Colonic mucosa (tissue), 4 donors: ENCODE data around the gene TMEM132C. TPM values are rescaled to one million over a fixed set of nuclear protein-coding genes. Genes with fewer than 3 reads are reported as not detected.

ENCODE experiments used
- DNase-seq: peaks from one replicate; pipeline ENCODE4 v3.0.0-alpha.2; 2020
- H3K27ac ChIP-seq: fragments of 200-600 bp; one replicate; pipeline ENCODE4 v1.8.0; 2021
- H3K27me3 ChIP-seq: fragments of 200-600 bp; one replicate; pipeline ENCODE4 v1.8.0; 2021
- H3K36me3 ChIP-seq: fragments of 200-600 bp; one replicate; pipeline ENCODE4 v1.8.0; 2021
- H3K4me1 ChIP-seq: fragments of 200-600 bp; one replicate; pipeline ENCODE4 v1.8.0; 2021; ENCODE audit warnings: mild to moderate bottlenecking
- H3K4me3 ChIP-seq: fragments of 200-600 bp; one replicate; pipeline ENCODE4 v1.8.0; 2021
- H3K9ac ChIP-seq, 2 donors: one replicate each; pipeline ENCODE4 v1.7.0; 2013; ENCODE audit warnings: control low read depth in 2 of 2, low read depth in 2 of 2, low read length in 2 of 2
- H3K9me3 ChIP-seq: fragments of 200-600 bp; one replicate; pipeline ENCODE4 v1.8.0; 2021
- intact Hi-C: fragments of 100-400 bp; cut with DNase I; formaldehyde crosslinking; loops from one replicate; pipeline ENCODE4 v1.14.1; 2022
- total RNA-seq, 2 donors: library from RNA; stranded (reverse); fragmentation: NEBNext Ultra II Directional in 1 of 2; extraction: Animal tissue kit (Norgen Biotek cat#: 25700) in 1 of 2; gene quantifications; one replicate each; pipeline ENCODE4 v1.2.1, GENCODE V29; 2021
- TF ChIP-seq, protein P1 (sequence below): fragments of 200-600 bp; IDR thresholded peaks from one replicate; pipeline ENCODE4 v1.8.0; 2022; ENCODE audit warnings: antibody characterized with exemption, mild to moderate bottlenecking
- donor health status: healthy.
- donor health status: DM: no; HTN: no; CAD: no.
- donor health status: DM: no; HTN: no; CAD: no.

TMEM132C gene
- total RNA-seq, 2 donors from 2014 or later: 0.25 to 0.42 TPM

GRCh38 chr12:128578045-128578444 lies 311.1 kb downstream of the TMEM132C start:
- Histone ChIP-seq H3K9me3 (no peaks in the 10 kb centered on the region), H3K4me3 (no peak overlapping the region), H3K9ac (no peak overlapping the region), H3K27ac (no peak overlapping the region), H3K36me3 (no peaks in the 10 kb centered on the region), H3K4me1 (no peaks in the 10 kb centered on the region), H3K27me3 (no peaks in the 10 kb centered on the region)
- TF ChIP-seq, protein P1, sequence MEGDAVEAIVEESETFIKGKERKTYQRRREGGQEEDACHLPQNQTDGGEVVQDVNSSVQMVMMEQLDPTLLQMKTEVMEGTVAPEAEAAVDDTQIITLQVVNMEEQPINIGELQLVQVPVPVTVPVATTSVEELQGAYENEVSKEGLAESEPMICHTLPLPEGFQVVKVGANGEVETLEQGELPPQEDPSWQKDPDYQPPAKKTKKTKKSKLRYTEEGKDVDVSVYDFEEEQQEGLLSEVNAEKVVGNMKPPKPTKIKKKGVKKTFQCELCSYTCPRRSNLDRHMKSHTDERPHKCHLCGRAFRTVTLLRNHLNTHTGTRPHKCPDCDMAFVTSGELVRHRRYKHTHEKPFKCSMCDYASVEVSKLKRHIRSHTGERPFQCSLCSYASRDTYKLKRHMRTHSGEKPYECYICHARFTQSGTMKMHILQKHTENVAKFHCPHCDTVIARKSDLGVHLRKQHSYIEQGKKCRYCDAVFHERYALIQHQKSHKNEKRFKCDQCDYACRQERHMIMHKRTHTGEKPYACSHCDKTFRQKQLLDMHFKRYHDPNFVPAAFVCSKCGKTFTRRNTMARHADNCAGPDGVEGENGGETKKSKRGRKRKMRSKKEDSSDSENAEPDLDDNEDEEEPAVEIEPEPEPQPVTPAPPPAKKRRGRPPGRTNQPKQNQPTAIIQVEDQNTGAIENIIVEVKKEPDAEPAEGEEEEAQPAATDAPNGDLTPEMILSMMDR: no peak
- DNase-seq: no peak
- intact Hi-C loops: no loop called here

GRCh38 chr12:128581321-128581761 lies 314.4 kb downstream of the TMEM132C start:
- intact Hi-C loops: no loop called here
- no peak overlapping the region for H3K4me3 ChIP-seq
- DNase-seq: no peak

GRCh38 chr12:128583453-128583852 lies 316.5 kb downstream of the TMEM132C start:
- no peak for DNase-seq
- H3K9ac ChIP-seq: no peak overlapping the region
- no peaks in the 10 kb centered on the region for H3K27me3 ChIP-seq
- H3K9me3 ChIP-seq: no peaks in the 10 kb centered on the region
- intact Hi-C loops: no loop called here
- no peaks in the 10 kb centered on the region for H3K36me3 ChIP-seq
- TF ChIP-seq, protein P1: no peak
- no peak overlapping the region for H3K27ac ChIP-seq
- H3K4me1 ChIP-seq: no peaks in the 10 kb centered on the region
- no peak overlapping the region for H3K4me3 ChIP-seq

More at GRCh38 chr12:128581321-128581761, 314.4 kb downstream of the TMEM132C start:
- TF ChIP-seq, protein P1: no peak
- Histone ChIP-seq H3K9me3 (no peaks in the 10 kb centered on the region), H3K27me3 (no peaks in the 10 kb centered on the region), H3K4me1 (no peaks in the 10 kb centered on the region), H3K27ac (no peak overlapping the region), H3K9ac (no peak overlapping the region), H3K36me3 (no peaks in the 10 kb centered on the region)

DNA sequence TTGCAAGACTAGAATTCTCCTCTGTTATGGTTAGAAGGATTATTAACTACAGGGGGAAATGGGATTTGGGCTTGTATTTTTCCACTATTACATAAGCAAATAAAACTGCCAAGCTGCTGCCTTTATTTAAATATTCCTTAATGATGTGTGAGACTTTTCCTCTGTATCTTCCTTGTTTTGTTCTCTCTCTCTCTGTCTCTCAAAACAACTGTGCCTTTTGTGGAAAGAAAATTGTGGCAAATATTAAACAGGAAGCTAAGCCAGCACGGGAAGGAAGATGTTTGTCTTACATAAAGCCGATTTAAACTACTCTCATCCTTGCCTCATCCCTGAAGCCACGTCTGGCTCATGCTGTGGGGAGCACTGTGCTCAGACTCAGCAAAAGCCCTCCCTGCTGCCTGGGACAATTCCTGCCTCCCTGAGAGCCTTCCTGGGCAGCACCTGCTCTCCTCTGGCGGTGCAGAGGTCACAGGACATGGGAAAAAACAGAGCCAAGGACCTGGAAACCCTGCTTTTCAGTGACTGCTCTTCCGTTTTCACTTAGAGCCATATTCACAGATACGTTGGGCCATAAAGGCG lies 319.6 kb downstream of the TMEM132C start:
- Histone ChIP-seq H3K36me3 (no peaks in the 10 kb centered on the region), H3K9me3 (no peaks in the 10 kb centered on the region), H3K4me1 (no peaks in the 10 kb centered on the region), H3K27ac (no peak overlapping the region), H3K9ac (no peak overlapping the region), H3K4me3 (no peak overlapping the region), H3K27me3 (no peaks in the 10 kb centered on the region)
- no peak for DNase-seq
- TF ChIP-seq, protein P1: no peak
- intact Hi-C loops: no loop called here

DNA sequence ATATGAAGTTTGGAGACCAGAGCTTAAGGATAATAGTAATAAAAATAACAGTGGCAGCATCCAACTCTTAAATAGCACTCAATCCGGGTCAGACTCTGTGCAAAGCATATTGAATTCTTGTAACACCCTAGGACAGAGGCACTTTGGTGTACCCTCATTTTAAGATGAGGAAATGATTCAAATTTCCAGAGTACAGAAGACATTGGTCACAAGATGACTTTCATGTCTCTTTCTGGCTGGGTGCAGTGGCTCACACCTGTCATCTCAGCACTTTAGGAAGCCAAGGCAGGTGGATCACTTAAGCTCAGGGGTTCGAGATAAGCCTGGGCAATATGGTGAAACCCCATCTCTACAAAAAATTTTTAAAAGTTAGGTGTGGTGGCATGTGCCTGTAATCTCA lies 320.9 kb downstream of the TMEM132C start:
- Histone ChIP-seq H3K9me3 (no peaks in the 10 kb centered on the region), H3K4me3 (no peak overlapping the region), H3K27me3 (no peaks in the 10 kb centered on the region), H3K4me1 (no peaks in the 10 kb centered on the region), H3K9ac (no peak overlapping the region), H3K36me3 (no peaks in the 10 kb centered on the region), H3K27ac (no peak overlapping the region)
- intact Hi-C loops: no loop called here
- DNase-seq: no peak
- TF ChIP-seq, protein P1: no peak
